Effector memory CD4-positive, alpha-beta T cell (primary cell): ENCODE results near the gene ZNF438.

Source experiments
- DNase-seq, 3 donors: peaks; one replicate each; pipeline ENCODE4 v3.0.0-alpha.2; 2020
- H3K27ac ChIP-seq: 2 replicates; pipeline ENCODE4 v1.7.0; 2013; ENCODE audit warnings: mild to moderate bottlenecking, low read length, moderate library complexity; ENCODE audit not compliant: insufficient read depth, poor library complexity, severe bottlenecking
- H3K27me3 ChIP-seq: replicated peaks from 2 replicates; pipeline ENCODE4 v1.7.0; 2013; ENCODE audit warnings: mild to moderate bottlenecking, low read length; ENCODE audit not compliant: insufficient read depth, control insufficient read depth, poor library complexity, severe bottlenecking
- H3K36me3 ChIP-seq: 2 replicates; pipeline ENCODE4 v1.7.0; 2013; ENCODE audit warnings: mild to moderate bottlenecking, low read length, moderate library complexity; ENCODE audit not compliant: control insufficient read depth, insufficient read depth
- H3K4me1 ChIP-seq: 2 replicates; pipeline ENCODE4 v1.7.0; 2013; ENCODE audit warnings: low read length, mild to moderate bottlenecking; ENCODE audit not compliant: control insufficient read depth, insufficient read depth, poor library complexity, severe bottlenecking
- H3K4me3 ChIP-seq: 2 replicates; pipeline ENCODE4 v1.7.0; 2013; ENCODE audit warnings: low read length, low read depth, mild to moderate bottlenecking; ENCODE audit not compliant: insufficient read depth, poor library complexity, severe bottlenecking
- H3K9me3 ChIP-seq: 2 replicates; pipeline ENCODE4 v1.7.0; 2013; ENCODE audit warnings: mild to moderate bottlenecking, low read length, moderate library complexity; ENCODE audit not compliant: control insufficient read depth

The ZNF438 gene

GRCh38 chr10:30847642-30848041 lies 184.0 kb downstream of the ZNF438 start:
- Histone ChIP-seq H3K27ac (no peak overlapping the region), H3K27me3 (no peaks in the 10 kb centered on the region), H3K4me1 (no peaks in the 10 kb centered on the region), H3K9me3 (no peaks in the 10 kb centered on the region), H3K4me3 (no peak overlapping the region), H3K36me3 (no peaks in the 10 kb centered on the region)
- DNase-seq: no peak

GRCh38 chr10:30847199-30847598 lies 184.5 kb downstream of the ZNF438 start:
- no peaks in the 10 kb centered on the region for H3K36me3 ChIP-seq
- no peak for DNase-seq
- no peak overlapping the region for H3K4me3 ChIP-seq
- no peaks in the 10 kb centered on the region for H3K27me3 ChIP-seq
- H3K9me3 ChIP-seq: no peaks in the 10 kb centered on the region
- no peak overlapping the region for H3K27ac ChIP-seq
- no peaks in the 10 kb centered on the region for H3K4me1 ChIP-seq

GRCh38 chr10:30846710-30847109 lies 185.0 kb downstream of the ZNF438 start:
- no peaks in the 10 kb centered on the region for H3K27me3 ChIP-seq
- H3K4me1 ChIP-seq: no peaks in the 10 kb centered on the region
- no peaks in the 10 kb centered on the region for H3K36me3 ChIP-seq
- H3K27ac ChIP-seq: no peak overlapping the region
- DNase-seq: no peak
- H3K9me3 ChIP-seq: no peaks in the 10 kb centered on the region
- H3K4me3 ChIP-seq: no peak overlapping the region

GRCh38 chr10:30842894-30843293 lies 188.8 kb downstream of the ZNF438 start:
- Histone ChIP-seq H3K27me3 (no peaks in the 10 kb centered on the region), H3K9me3 (no peaks in the 10 kb centered on the region), H3K36me3 (no peaks in the 10 kb centered on the region), H3K4me1 (no peaks in the 10 kb centered on the region), H3K27ac (no peak overlapping the region), H3K4me3 (no peak overlapping the region)
- no peak for DNase-seq

- Histone ChIP-seq H3K27ac (no peak overlapping the region), H3K27me3 (no peaks in the 10 kb centered on the region), H3K4me1 (no peaks in the 10 kb centered on the region), H3K4me3 (no peak overlapping the region), H3K36me3 (no peaks in the 10 kb centered on the region), H3K9me3 (no peaks in the 10 kb centered on the region)
- DNase-seq: no peak
Observed at GRCh38 chr10:30842185-30842584, 189.5 kb downstream of the ZNF438 start.

GRCh38 chr10:30840395-30841050 lies 191.1 kb downstream of the ZNF438 start:
- no peaks in the 10 kb centered on the region for H3K27me3 ChIP-seq
- no peak for DNase-seq

GRCh38 chr10:30839652-30840051 lies 192.0 kb downstream of the ZNF438 start:
- H3K9me3 ChIP-seq: no peaks in the 10 kb centered on the region
- no peak overlapping the region for H3K4me3 ChIP-seq
- DNase-seq: no peak
- H3K36me3 ChIP-seq: no peaks in the 10 kb centered on the region
- no peaks in the 10 kb centered on the region for H3K27me3 ChIP-seq
- H3K27ac ChIP-seq: no peak overlapping the region
- H3K4me1 ChIP-seq: no peaks in the 10 kb centered on the region

More at GRCh38 chr10:30840395-30841050, 191.1 kb downstream of the ZNF438 start:
- Histone ChIP-seq H3K4me1 (no peaks in the 10 kb centered on the region), H3K36me3 (no peaks in the 10 kb centered on the region), H3K27ac (no peak overlapping the region), H3K4me3 (no peak overlapping the region), H3K9me3 (no peaks in the 10 kb centered on the region)

- Histone ChIP-seq H3K27ac (no peak overlapping the region), H3K9me3 (no peaks in the 10 kb centered on the region), H3K4me1 (no peaks in the 10 kb centered on the region), H3K27me3 (no peaks in the 10 kb centered on the region), H3K36me3 (no peaks in the 10 kb centered on the region), H3K4me3 (no peak overlapping the region)
- DNase-seq: no peak
Observed at GRCh38 chr10:30836406-30836805, 195.3 kb downstream of the ZNF438 start.

- H3K27ac ChIP-seq: no peak overlapping the region
- no peaks in the 10 kb centered on the region for H3K27me3 ChIP-seq
- H3K9me3 ChIP-seq: no peaks in the 10 kb centered on the region
Observed at GRCh38 chr10:30835146-30835545, 196.5 kb downstream of the ZNF438 start.

GRCh38 chr10:30834651-30835050 lies 197.0 kb downstream of the ZNF438 start:
- Histone ChIP-seq H3K27me3 (no peaks in the 10 kb centered on the region), H3K36me3 (no peaks in the 10 kb centered on the region), H3K9me3 (no peaks in the 10 kb centered on the region), H3K4me3 (no peak overlapping the region), H3K27ac (no peak overlapping the region), H3K4me1 (no peaks in the 10 kb centered on the region)
- DNase-seq: no peak

More at GRCh38 chr10:30835146-30835545, 196.5 kb downstream of the ZNF438 start:
- Histone ChIP-seq H3K4me1 (no peaks in the 10 kb centered on the region), H3K36me3 (no peaks in the 10 kb centered on the region), H3K4me3 (no peak overlapping the region)
- no peak for DNase-seq
